Activated T-cell treated with anti-CD3 and anti-CD28 coated beads, Interleukin-2, amount 50 U/mL, for 48 hours (primary cell): ENCODE data around the gene UBXN6.
A peak's percentile ranks its signal among the peaks of the same experiment; 100 is the strongest.

Experiments used
- DNase-seq, 2 experiments: peaks; one replicate each; pipeline ENCODE4 v3.0.0-alpha.2; 2020

The UBXN6 gene

GRCh38 chr19:4493104-4493928, 35.7 kb upstream of the UBXN6 start:
- DNase-seq, result no peak

- no peak for DNase-seq
Observed at GRCh38 chr19:4492337-4493103, 34.9 kb upstream of the UBXN6 start.

GRCh38 chr19:4491446-4491845, 33.9 kb upstream of the UBXN6 start:
- no peak for DNase-seq

- no peak for DNase-seq
Observed at GRCh38 chr19:4488496-4488895, 30.9 kb upstream of the UBXN6 start.

GRCh38 chr19:4487572-4487971, 30.0 kb upstream of the UBXN6 start:
- DNase-seq, result no peak

GRCh38 chr19:4483385-4483784, 25.8 kb upstream of the UBXN6 start:
- DNase-seq, result no peak

- DNase-seq, result no peak
Observed at GRCh38 chr19:4482721-4483364, 25.2 kb upstream of the UBXN6 start.

GRCh38 chr19:4477034-4477801, 19.6 kb upstream of the UBXN6 start:
- DNase-seq, result no peak

GRCh38 chr19:4474514-4475022, 17.0 kb upstream of the UBXN6 start:
- peak in 1 of 2 experiments; percentile 51 for DNase-seq

GRCh38 chr19:4473763-4474513, 16.3 kb upstream of the UBXN6 start:
- peak in 1 of 2 experiments; percentile 21 for DNase-seq

- DNase-seq, result no peak
Observed at GRCh38 chr19:4473011-4473762, 15.6 kb upstream of the UBXN6 start.

GRCh38 chr19:4472174-4472974, 14.8 kb upstream of the UBXN6 start, which contains the start of gene HDGFL2:
Gene HDGFL2 (plus strand): TSS chr19:4472297. CDS start chr19:4472351, 54 bp downstream.
- DNase-seq, result peak in 1 of 2 experiments; percentile 32

- peak; percentile 97 for DNase-seq
Observed at GRCh38 chr19:4471403-4472173, 14.0 kb upstream of the UBXN6 start.

GRCh38 chr19:4467835-4468234, 10.2 kb upstream of the UBXN6 start:
- DNase-seq, result no peak

- no peak for DNase-seq
Observed at GRCh38 chr19:4464815-4465581, 7.4 kb upstream of the UBXN6 start.

- peak in 1 of 2 experiments; percentile 52 for DNase-seq
Observed at GRCh38 chr19:4456843-4457653, 546 bp downstream of the UBXN6 start.

- DNase-seq, result peak; percentile 27 to 37
Observed at GRCh38 chr19:4456476-4456842, 1.1 kb downstream of the UBXN6 start.
